ENCODE data around the gene LEMD2.
A peak's percentile ranks its signal among the peaks of the same experiment; 100 is the strongest.

GRCh38 chr6:33822575-33823395, 33.9 kb upstream of the LEMD2 start:
- TF ChIP-seq CTCF (IDR thresholded peaks at IDR 0.05) (peak in 1 of 3 experiments; percentile 14), POLR2AphosphoS5 (IDR thresholded peaks at IDR 0.05) (no peak)

Data from esophagus muscularis mucosa (tissue), 3 donors.